Esophagus squamous epithelium (tissue), 5 donors: ENCODE results near the gene INSC. TPM values are rescaled to one million over a fixed set of nuclear protein-coding genes. Genes with fewer than 3 reads are reported as not detected.

Experiments used
- DNase-seq: peaks from one replicate; lab custom pipeline; 2025; lab: John Stamatoyannopoulos, UW
- H3K27ac ChIP-seq, 4 donors: fragments of 200-600 bp; sonication (generic); one replicate each; pipeline ENCODE4 v1.5.1; 2016 to 2019; ENCODE audit warnings: mild to moderate bottlenecking in 1 of 4
- H3K27me3 ChIP-seq, 4 donors: fragments of 200-600 bp; sonication (generic); 1 replicate in 3 of 4; 2 replicates in 1 of 4; pipeline versions ENCODE4 v1.5.1 to v1.6.0; 2017 to 2021; ENCODE audit warnings: antibody characterized with exemption in 1 of 4
- H3K36me3 ChIP-seq, 3 donors: fragments of 200-600 bp; sonication (generic); one replicate each; pipeline ENCODE4 v1.5.1; 2016 to 2019
- H3K4me1 ChIP-seq, 3 donors: fragments of 200-600 bp; sonication (generic); one replicate each; pipeline ENCODE4 v1.5.1; 2017 to 2019
- H3K4me3 ChIP-seq, 4 donors: fragments of 200-600 bp; sonication (generic); 1 replicate in 3 of 4; 2 replicates in 1 of 4; pipeline ENCODE4 v1.5.1; 2016 to 2019; ENCODE audit warnings: mild to moderate bottlenecking in 2 of 4, moderate library complexity in 1 of 4
- H3K9me3 ChIP-seq, 3 donors: fragments of 200-600 bp; sonication (generic); one replicate each; pipeline ENCODE4 v1.5.1; 2016 to 2019
- CTCF ChIP-seq, 6 experiments: fragments of 450-650 bp in 4 of 6; fragments of 200-600 bp in 2 of 6; sonication (generic) in 2 of 6; IDR thresholded peaks; one replicate each; pipeline ENCODE4 v1.5.1; 2016 to 2019; ENCODE audit warnings: antibody characterized with exemption in 6 of 6, mild to moderate bottlenecking in 4 of 6, moderate library complexity in 4 of 6
- POLR2A ChIP-seq, 4 donors: fragments of 450-650 bp; IDR thresholded peaks; one replicate each; pipeline ENCODE4 v1.6.1; 2017; ENCODE audit warnings: antibody characterized with exemption in 4 of 4, mild to moderate bottlenecking in 4 of 4, moderate library complexity in 3 of 4
- WGBS, 2 donors: methylation state at CpG; one replicate each; pipeline ENCODE4 v1.1.5; 2018; 5-methylcytosine and 5-hydroxymethylcytosine counted together
- intact Hi-C: fragments of 100-400 bp; cut with DNase I; formaldehyde crosslinking; loops from one replicate; pipeline ENCODE4 v1.15.0; 2022
- total RNA-seq, 4 donors: library from RNA; depleted of rRNA; stranded (reverse); fragments of >200 nt; gene quantifications; one replicate each; pipeline ENCODE4 v1.1.0, GENCODE V29; 2016
- donor health status: DM: yes; HTN: yes; CAD: no.

Gene INSC
- total RNA-seq, 4 donors from 2014 or later, result 0.30 to 0.38 TPM; not detected in 2

GRCh38 chr11:15204711-15205110, 90.0 kb downstream of the INSC start:
- Histone ChIP-seq H3K36me3 (no peaks in the 10 kb centered on the region), H3K9me3 (no peaks in the 10 kb centered on the region), H3K27me3 (peaks cover 0 to 4% (median 0%) of the 10 kb centered on the region in 4 donors), H3K4me3 (no peak overlapping the region), H3K4me1 (no peaks in the 10 kb centered on the region), H3K27ac (no peak overlapping the region)
- WGBS, 2 donors, result 49 to 77% methylated on average over 8 to 9 of the region's 10 CpGs
- no peak for DNase-seq
- TF ChIP-seq POLR2A (IDR thresholded peaks at IDR 0.05) (no peak), CTCF (IDR thresholded peaks at IDR 0.05) (no peak)
- intact Hi-C loops, result no loop called here

GRCh38 chr11:15206791-15207190, 92.1 kb downstream of the INSC start:
- no peak for DNase-seq
- Histone ChIP-seq H3K4me1 (no peaks in the 10 kb centered on the region), H3K27ac (no peak overlapping the region), H3K27me3 (peaks cover 0 to 4% (median 0%) of the 10 kb centered on the region in 4 donors), H3K9me3 (no peaks in the 10 kb centered on the region), H3K36me3 (no peaks in the 10 kb centered on the region), H3K4me3 (no peak overlapping the region)
- WGBS, 2 donors, result 73 to 100% methylated on average over 1 to 2 of the region's 2 CpGs
- intact Hi-C loops, result no loop called here
- TF ChIP-seq CTCF (IDR thresholded peaks at IDR 0.05), result no peak
- TF ChIP-seq POLR2A (IDR thresholded peaks at IDR 0.05), result no peak

GRCh38 chr11:15208378-15209222, 93.9 kb downstream of the INSC start:
- Histone ChIP-seq H3K36me3 (no peaks in the 10 kb centered on the region), H3K9me3 (no peaks in the 10 kb centered on the region), H3K4me3 (no peak overlapping the region), H3K4me1 (peaks cover 0 to 7% (median 0%) of the 10 kb centered on the region in 3 donors), H3K27me3 (peaks cover 0 to 4% (median 0%) of the 10 kb centered on the region in 4 donors), H3K27ac (no peak overlapping the region)
- TF ChIP-seq POLR2A (IDR thresholded peaks at IDR 0.05) (no peak), CTCF (IDR thresholded peaks at IDR 0.05) (peak; percentile 75 to 89 (median 82))
- intact Hi-C loops, result loop anchor here (2.0 kb wide), 1 partner anchor 108 kb away; no protein-coding TSS in a partner anchor
- DNase-seq, result peak; percentile 19
- WGBS, 2 donors, result 14% methylated on average over 8 of the region's 10 CpGs; no CpG with 5 or more reads in 1 of the 2 donors

GRCh38 chr11:15212876-15213275, 98.2 kb downstream of the INSC start:
- no peaks in the 10 kb centered on the region for H3K9me3 ChIP-seq
- no peak for DNase-seq
- WGBS, 2 donors, result 77 to 86% methylated on average over 3 to 4 of the region's 4 CpGs
- H3K36me3 ChIP-seq, result no peaks in the 10 kb centered on the region
- no peak overlapping the region for H3K27ac ChIP-seq
- H3K4me3 ChIP-seq, result no peak overlapping the region
- peaks cover 0 to 13% (median 0%) of the 10 kb centered on the region in 3 donors for H3K4me1 ChIP-seq
- TF ChIP-seq CTCF (IDR thresholded peaks at IDR 0.05), result no peak
- TF ChIP-seq POLR2A (IDR thresholded peaks at IDR 0.05), result no peak
- H3K27me3 ChIP-seq, result peaks cover 0 to 4% (median 0%) of the 10 kb centered on the region in 4 donors
- intact Hi-C loops, result no loop called here
